Breast epithelium (tissue), 3 donors: ENCODE results near the gene GALNT2.

Experiments
- CTCF ChIP-seq, 3 donors: fragments of 450-650 bp; IDR thresholded peaks; one replicate each; pipeline ENCODE4 v1.5.1; 2016 to 2017; ENCODE audit warnings: antibody characterized with exemption in 3 of 3, mild to moderate bottlenecking in 3 of 3, moderate library complexity in 3 of 3
- POLR2A ChIP-seq: fragments of 450-650 bp; IDR thresholded peaks from one replicate; pipeline ENCODE4 v1.6.1; 2016; ENCODE audit warnings: antibody characterized with exemption, mild to moderate bottlenecking, moderate library complexity
- POLR2AphosphoS5 ChIP-seq, 3 donors: sonication (generic); formaldehyde crosslinking; IDR thresholded peaks; one replicate each; pipeline ENCODE4 v1.6.1; 2017; ENCODE audit warnings: antibody characterized with exemption in 3 of 3

- no peak for TF ChIP-seq POLR2A
- no peak for TF ChIP-seq CTCF (IDR thresholded peaks at IDR 0.05)
- TF ChIP-seq POLR2AphosphoS5 (IDR thresholded peaks at IDR 0.05): no peak
Measured at GRCh38 chr1:230127105-230128054, 60.3 kb downstream of the GALNT2 start.
